ENCODE measurements around the gene BCL7B. TPM values are rescaled to one million over a fixed set of nuclear protein-coding genes. Genes with fewer than 3 reads are reported as not detected.

BCL7B gene
- total and polyA plus RNA-seq, 2 of the 13 experiments (the other 11 are each of a cell fraction or from before 2014, with no cell fraction given), result 24.3 to 38.2 TPM

GRCh38 chr7:73512018-73512780, 45.3 kb downstream of the BCL7B start:
- POLR2A ChIA-PET, result interaction anchor here (1.1 kb wide), 1 partner anchor 10 kb away, joined by 6 read pairs; the partner anchor contains the start of gene BAZ1B

GRCh38 chr7:73509463-73509862, 48.0 kb downstream of the BCL7B start:
- no peak for TF ChIP-seq ZNF589 (CRISPR knock-in tag; conservative IDR thresholded peaks at IDR 0.05)
- TF ChIP-seq ZNF879 (CRISPR knock-in tag; IDR thresholded peaks at IDR 0.05), result no peak
- TF ChIP-seq FOXP4 (CRISPR knock-in tag; IDR thresholded peaks at IDR 0.05), result no peak
- TF ChIP-seq PRMT3 (CRISPR knock-in tag; IDR thresholded peaks at IDR 0.05; ENCODE audit: borderline replicate concordance, low read depth), result no peak
- no peak for TF ChIP-seq NAIF1 (CRISPR knock-in tag; IDR thresholded peaks at IDR 0.05; ENCODE audit: borderline replicate concordance)
- intact Hi-C loops (cut with micrococcal nuclease; ENCODE audit: unreplicated experiment), result no loop called here
- ChIA-PET POLR2A (no interaction called here), CTCF (ENCODE audit: low intra/inter-chr PET ratio, low total read pairs) (no interaction called here)
- no peak overlapping the region for H3K9ac ChIP-seq (ENCODE audit: insufficient read depth, low read depth, low read length)
- in situ Hi-C loops (cut with HindIII; ENCODE audit: extremely low pct_ligation_motif_present, low pct_unique_long_range_greater_than_20kb), result no loop called here
- FAIRE-seq (no peak), DNase-seq (ENCODE audit: low spot score) (no peak), ATAC-seq (no peak)
- H4K20me1 ChIP-seq (ENCODE audit: insufficient read depth, low read length), result peaks cover 10% of the 10 kb centered on the region; the same call in 1 of the 2 replicates
- no peaks in the 10 kb centered on the region for H3K27me3 ChIP-seq (ENCODE audit: control insufficient read depth in 1 of 2, insufficient read depth in 2 of 2, low read length in 2 of 2)
- no peak overlapping the region for H3K4me3 ChIP-seq (replicated peaks in 1 of 3; ENCODE audit: insufficient read depth in 1 of 3, low read depth in 2 of 3, low read length in 3 of 3)
- peaks cover 13% of the 10 kb centered on the region; the same call in 1 of the 2 replicates for H3K4me1 ChIP-seq (ENCODE audit: insufficient read depth, low read length)
- H3K4me2 ChIP-seq (ENCODE audit: low read depth, low read length), result no peak overlapping the region
- WGBS (ENCODE audit: low lambda C conversion rate), result 96% methylated on average over 5 of the region's 5 CpGs
- no TSS peak for BruUV-seq (replicated peaks)
- peaks cover 15 to 77% of the 10 kb centered on the region in 2 experiments for H3K36me3 ChIP-seq (replicated peaks in 1 of 2; ENCODE audit: control insufficient read depth in 1 of 2, insufficient read depth in 2 of 2, low read length in 2 of 2)
- no peaks in the 10 kb centered on the region for H3K9me3 ChIP-seq (ENCODE audit: low read length)
- no peak overlapping the region for H3K27ac ChIP-seq (ENCODE audit: extremely low read length, insufficient read depth, low read length)
- H2AFZ ChIP-seq (ENCODE audit: low read length), result no peak overlapping the region
- H3K79me2 ChIP-seq (ENCODE audit: insufficient read depth, low read length), result peaks cover 35% of the 10 kb centered on the region

More at GRCh38 chr7:73512018-73512780, 45.3 kb downstream of the BCL7B start:
- Histone ChIP-seq H3K27me3 (ENCODE audit: control insufficient read depth in 1 of 2, insufficient read depth in 2 of 2, low read length in 2 of 2) (no peaks in the 10 kb centered on the region), H4K20me1 (ENCODE audit: insufficient read depth, low read length) (peaks cover 15% of the 10 kb centered on the region; the same call in 1 of the 2 replicates), H3K36me3 (replicated peaks in 1 of 2; ENCODE audit: control insufficient read depth in 1 of 2, insufficient read depth in 2 of 2, low read length in 2 of 2) (peaks cover 16 to 74% of the 10 kb centered on the region in 2 experiments), H3K27ac (ENCODE audit: extremely low read length, insufficient read depth, low read length) (no peak overlapping the region), H3K9ac (ENCODE audit: insufficient read depth, low read depth, low read length) (no peak overlapping the region), H3K4me3 (replicated peaks in 1 of 3; ENCODE audit: insufficient read depth in 1 of 3, low read depth in 2 of 3, low read length in 3 of 3) (no peak overlapping the region), H2AFZ (ENCODE audit: low read length) (no peak overlapping the region), H3K79me2 (ENCODE audit: insufficient read depth, low read length) (peaks cover 62% of the 10 kb centered on the region), H3K4me1 (ENCODE audit: insufficient read depth, low read length) (peaks cover 13% of the 10 kb centered on the region; the same call in 1 of the 2 replicates), H3K9me3 (ENCODE audit: low read length) (no peaks in the 10 kb centered on the region), H3K4me2 (ENCODE audit: low read depth, low read length) (no peak overlapping the region)
- 90% methylated on average over 8 of the region's 8 CpGs for WGBS (ENCODE audit: low lambda C conversion rate)
- in situ Hi-C loops (cut with HindIII; ENCODE audit: extremely low pct_ligation_motif_present, low pct_unique_long_range_greater_than_20kb), result no loop called here
- CTCF ChIA-PET (ENCODE audit: low intra/inter-chr PET ratio, low total read pairs), result no interaction called here
- no peak for DNase-seq (ENCODE audit: low spot score)
- no TSS peak for BruUV-seq (replicated peaks)
- no peak for ATAC-seq
- no peak for FAIRE-seq
- TF ChIP-seq ZNF703 (CRISPR knock-in tag; IDR thresholded peaks at IDR 0.05; ENCODE audit: borderline replicate concordance), result no peak
- 0 out of 2 replicates have a peak, but pooled peaks have one; percentile 22 for TF ChIP-seq RBFOX2 (IDR thresholded peaks at IDR 0.05; ENCODE audit: low read depth, low read length)
- intact Hi-C loops (cut with micrococcal nuclease; ENCODE audit: unreplicated experiment), result no loop called here
